H1 (cell line): ENCODE results near the gene FLRT1. TPM values are rescaled to one million over a fixed set of nuclear protein-coding genes. Genes with fewer than 3 reads are reported as not detected.

Experiments
- CREB1 ChIP-seq: IDR thresholded peaks from 2 replicates; pipeline ENCODE4 v1.6.1; 2012; ENCODE audit warnings: inconsistent platforms
- CTCF ChIP-seq, 3 experiments: IDR thresholded peaks; 1 replicate in 2 of 3; 2 replicates in 1 of 3; pipeline versions ENCODE4 v1.5.1 to v1.6.1; 2011; ENCODE audit warnings: low read length in 3 of 3, mild to moderate bottlenecking in 3 of 3, inconsistent platforms in 2 of 3, low read depth in 1 of 3, moderate library complexity in 1 of 3; ENCODE audit not compliant: insufficient read depth in 1 of 3; ENCODE audit errors: control extremely low read depth in 1 of 3
- POLR2AphosphoS5 ChIP-seq: IDR thresholded peaks from 2 replicates; pipeline ENCODE4 v1.6.1; 2011; ENCODE audit warnings: low read depth, low read length
- SAP30 ChIP-seq: fragments of 300-600 bp; sonication (generic); IDR thresholded peaks from 2 replicates; pipeline ENCODE4 v1.7.1; 2012; ENCODE audit warnings: low read length, moderate library complexity, mild to moderate bottlenecking, inconsistent platforms; ENCODE audit not compliant: insufficient read depth, insufficient replicate concordance
- polyA plus RNA-seq, 7 experiments: library from polyadenylated mRNA; depleted of rRNA in 3 of 7; stranded (reverse) in 5 of 7; unstranded in 2 of 7; fragments of >200 nt in 5 of 7; fragments of 200-250 nt in 2 of 7; gene quantifications; 1 replicate in 5 of 7; 2 replicates in 1 of 7; 4 replicates in 1 of 7; pipeline versions ENCODE4 v1.2.1 to v1.2.3, GENCODE V29; 2011 to 2013; ENCODE audit warnings: missing spikeins in 2 of 7, mixed read lengths in 2 of 7
- total RNA-seq: library from RNA; stranded (reverse); fragmentation: NEBNext Ultra II Directional; extraction: Animal tissue kit (Norgen Biotek cat#: 25700); gene quantifications from 2 replicates; pipeline ENCODE4 v1.2.1, GENCODE V29; 2021
- TF ChIP-seq, protein P1 (sequence below): IDR thresholded peaks from 2 replicates; pipeline ENCODE4 v1.6.1; 2011; ENCODE audit warnings: low read length, improper control_type of control experiment
- TF ChIP-seq, protein P2 (sequence below): IDR thresholded peaks from 2 replicates; pipeline ENCODE4 v1.6.1; 2012; ENCODE audit warnings: inconsistent platforms

The FLRT1 gene
- total and polyA plus RNA-seq, 2 of the 8 experiments (the other 6 are each of a cell fraction or from before 2014, with no cell fraction given) = 0.14 to 0.28 TPM

GRCh38 chr11:64000026-64000739, 35.5 kb upstream of the FLRT1 start (continued):
- TF ChIP-seq CREB1 (0 out of 2 replicates have a peak, but pooled peaks have one; percentile 8), POLR2AphosphoS5 (no peak), SAP30 (no peak), CTCF (IDR thresholded peaks at IDR 0.05; ENCODE audit: control extremely low read depth in 1 of 3, insufficient read depth in 1 of 3, low read depth in 1 of 3, low read length in 3 of 3) (peak in 2 of 3 experiments; percentile 57 to 92; a peak in 3 of 4 replicates)
- TF ChIP-seq, protein P1, sequence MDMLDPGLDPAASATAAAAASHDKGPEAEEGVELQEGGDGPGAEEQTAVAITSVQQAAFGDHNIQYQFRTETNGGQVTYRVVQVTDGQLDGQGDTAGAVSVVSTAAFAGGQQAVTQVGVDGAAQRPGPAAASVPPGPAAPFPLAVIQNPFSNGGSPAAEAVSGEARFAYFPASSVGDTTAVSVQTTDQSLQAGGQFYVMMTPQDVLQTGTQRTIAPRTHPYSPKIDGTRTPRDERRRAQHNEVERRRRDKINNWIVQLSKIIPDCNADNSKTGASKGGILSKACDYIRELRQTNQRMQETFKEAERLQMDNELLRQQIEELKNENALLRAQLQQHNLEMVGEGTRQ = no peak
- TF ChIP-seq, protein P2, sequence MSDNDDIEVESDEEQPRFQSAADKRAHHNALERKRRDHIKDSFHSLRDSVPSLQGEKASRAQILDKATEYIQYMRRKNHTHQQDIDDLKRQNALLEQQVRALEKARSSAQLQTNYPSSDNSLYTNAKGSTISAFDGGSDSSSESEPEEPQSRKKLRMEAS = peak; percentile 4; the same call in 1 of the 2 replicates
